LoVo (cell line): ENCODE data around the gene ARHGEF10L.

Experiments used
- DNase-seq: peaks from one replicate; pipeline ENCODE4 v3.0.0-alpha.2; 2016; ENCODE audit warnings: low spot score

ARHGEF10L gene

GRCh38 chr1:17550729-17551584, 11.5 kb downstream of the ARHGEF10L start:
- DNase-seq, result no peak

GRCh38 chr1:17551755-17552234, 12.3 kb downstream of the ARHGEF10L start:
- DNase-seq, result no peak

GRCh38 chr1:17553975-17554700, 14.6 kb downstream of the ARHGEF10L start:
- no peak for DNase-seq

- DNase-seq, result no peak
Observed at GRCh38 chr1:17554954-17555353, 15.5 kb downstream of the ARHGEF10L start.

GRCh38 chr1:17557986-17558385, 18.5 kb downstream of the ARHGEF10L start:
- DNase-seq, result no peak

GRCh38 chr1:17558541-17558940, 19.0 kb downstream of the ARHGEF10L start:
- DNase-seq, result no peak

GRCh38 chr1:17558954-17559614, 19.6 kb downstream of the ARHGEF10L start:
- no peak for DNase-seq

- DNase-seq, result no peak
Observed at GRCh38 chr1:17559615-17560419, 20.3 kb downstream of the ARHGEF10L start.

GRCh38 chr1:17561247-17561548, 21.7 kb downstream of the ARHGEF10L start:
- no peak for DNase-seq

- no peak for DNase-seq
Observed at GRCh38 chr1:17561561-17561985, 22.1 kb downstream of the ARHGEF10L start.

- no peak for DNase-seq
Observed at GRCh38 chr1:17562375-17562774, 22.9 kb downstream of the ARHGEF10L start.

GRCh38 chr1:17563494-17564281, 24.2 kb downstream of the ARHGEF10L start:
- DNase-seq, result no peak

GRCh38 chr1:17564458-17565393, 25.2 kb downstream of the ARHGEF10L start:
- no peak for DNase-seq

GRCh38 chr1:17565461-17566252, 26.2 kb downstream of the ARHGEF10L start:
- DNase-seq, result no peak

- DNase-seq, result no peak
Observed at GRCh38 chr1:17566417-17566816, 26.9 kb downstream of the ARHGEF10L start.

GRCh38 chr1:17566892-17567291, 27.4 kb downstream of the ARHGEF10L start:
- DNase-seq, result no peak

- DNase-seq, result no peak
Observed at GRCh38 chr1:17567582-17567981, 28.1 kb downstream of the ARHGEF10L start.

GRCh38 chr1:17568014-17568900, 28.8 kb downstream of the ARHGEF10L start:
- DNase-seq, result no peak
